IMR-90 (cell line): Measurements from ENCODE around the gene TST. TPM values are rescaled to one million over a fixed set of nuclear protein-coding genes. Genes with fewer than 3 reads are reported as not detected.
A peak's percentile ranks its signal among the peaks of the same experiment; 100 is the strongest.
"Not testable (repeated sequence)": the region's sequence is repeated elsewhere in the genome, so short reads cannot be mapped to it uniquely, and the experiment has no call there.

Experiments used
- ATAC-seq: fragments of 200-7000 bp; cut with Tn5 transposase; 2 replicates; pipeline ENCODE4 v1.9.1; 2020; ENCODE audit warnings: low read depth, mild to moderate bottlenecking, moderate library complexity
- BruUV-seq: library from RNA; stranded (reverse); fragments of 400-500 nt; replicated peaks from 2 replicates; lab custom pipeline; 2021; lab: Mats Ljungman, UMichigan
- CTCF ChIA-PET: fragments of 300-600 bp; formaldehyde crosslinking; extraction: SDS; loops from one replicate; lab custom pipeline; 2021; ENCODE audit warnings: antibody characterized with exemption; lab: Yijun Ruan, JAX
- POLR2A ChIA-PET: fragments of 300-600 bp; sonication (Branson Sonifier 250); formaldehyde crosslinking; loops from one replicate; lab custom pipeline; 2022; ENCODE audit warnings: antibody characterized with exemption; ENCODE audit not compliant: unreplicated experiment; lab: Charles Lee
- DNase-seq: peaks from one replicate; pipeline ENCODE4 v3.0.0; 2013
- H2AFZ ChIP-seq: replicated peaks from 2 replicates; pipeline ENCODE3; 2013; ENCODE audit warnings: low read length, mild to moderate bottlenecking; ENCODE audit not compliant: poor library complexity
- H2AK5ac ChIP-seq: 2 replicates; pipeline ENCODE4 v1.6.1; 2013; ENCODE audit warnings: low read depth, low read length, inconsistent platforms
- H2AK9ac ChIP-seq: replicated peaks from 2 replicates; pipeline ENCODE3; 2013; ENCODE audit warnings: mild to moderate bottlenecking, low read depth, low read length, moderate library complexity; ENCODE audit not compliant: poor library complexity
- H2BK120ac ChIP-seq: 2 replicates; pipeline ENCODE4 v1.6.1; 2013; ENCODE audit warnings: low read depth, low read length, inconsistent platforms
- H2BK15ac ChIP-seq: 3 replicates; pipeline ENCODE4 v1.6.1; 2013; ENCODE audit warnings: low read depth, low read length, inconsistent platforms
- H2BK20ac ChIP-seq: 2 replicates; pipeline ENCODE4 v1.6.1; 2013; ENCODE audit warnings: low read depth, mild to moderate bottlenecking, inconsistent platforms, low read length, moderate library complexity
- H2BK5ac ChIP-seq: 2 replicates; pipeline ENCODE4 v1.6.1; 2013; ENCODE audit warnings: mild to moderate bottlenecking, low read depth, low read length, inconsistent platforms; ENCODE audit not compliant: poor library complexity, severe bottlenecking
- H3K14ac ChIP-seq: replicated peaks from 2 replicates; pipeline ENCODE4 v1.6.1; 2013; ENCODE audit warnings: low read depth, low read length, inconsistent platforms
- H3K18ac ChIP-seq: 2 replicates; pipeline ENCODE4 v1.6.1; 2013; ENCODE audit warnings: low read depth, low read length, control low read depth
- H3K23ac ChIP-seq: 2 replicates; pipeline ENCODE4 v1.6.1; 2013; ENCODE audit warnings: low read depth, low read length, inconsistent platforms
- H3K27ac ChIP-seq: 2 replicates; pipeline ENCODE4 v1.5.1; 2013; ENCODE audit warnings: mild to moderate bottlenecking, control low read depth, low read length; ENCODE audit not compliant: insufficient read depth
- H3K27me3 ChIP-seq: 2 replicates; pipeline ENCODE4 v1.6.1; 2013; ENCODE audit warnings: low read length; ENCODE audit not compliant: control insufficient read depth, insufficient read depth
- H3K36me3 ChIP-seq: 2 replicates; pipeline ENCODE4 v1.6.1; 2013; ENCODE audit warnings: low read length, mixed read lengths; ENCODE audit not compliant: control insufficient read depth, insufficient read depth
- H3K4ac ChIP-seq: 2 replicates; pipeline ENCODE4 v1.6.1; 2013; ENCODE audit warnings: low read depth, low read length, inconsistent platforms
- H3K4me1 ChIP-seq: 2 replicates; pipeline ENCODE4 v1.6.1; 2013; ENCODE audit warnings: low read length, mixed read lengths; ENCODE audit not compliant: control insufficient read depth, insufficient read depth
- H3K4me2 ChIP-seq: 2 replicates; pipeline ENCODE4 v1.6.1; 2013; ENCODE audit warnings: low read depth, mild to moderate bottlenecking, control low read depth, low read length, moderate library complexity
- H3K4me3 ChIP-seq: 2 replicates; pipeline ENCODE4 v1.5.1; 2013; ENCODE audit warnings: low read depth, mild to moderate bottlenecking, control low read depth, low read length, moderate library complexity; ENCODE audit not compliant: insufficient read depth
- H3K56ac ChIP-seq: 2 replicates; pipeline ENCODE4 v1.6.1; 2013; ENCODE audit warnings: low read length, inconsistent platforms; ENCODE audit not compliant: insufficient read depth; ENCODE audit errors: extremely low read depth
- H3K79me1 ChIP-seq, 2 experiments: 2 replicates each; pipeline ENCODE4 v1.6.1; 2013; ENCODE audit warnings: low read length in 2 of 2, inconsistent platforms in 1 of 2, low read depth in 1 of 2
- H3K9ac ChIP-seq: 2 replicates; pipeline ENCODE4 v1.6.1; 2013; ENCODE audit warnings: low read depth, low read length, control low read depth
- H3K9me1 ChIP-seq: 2 replicates; pipeline ENCODE4 v1.6.1; 2013; ENCODE audit warnings: low read length, inconsistent platforms; ENCODE audit not compliant: insufficient read depth
- H3K9me3 ChIP-seq: 2 replicates; pipeline ENCODE4 v1.6.1; 2013; ENCODE audit warnings: low read length; ENCODE audit not compliant: control insufficient read depth, insufficient read depth
- H4K20me1 ChIP-seq: 2 replicates; pipeline ENCODE4 v1.6.1; 2013; ENCODE audit warnings: low read length, inconsistent platforms; ENCODE audit not compliant: insufficient read depth
- H4K5ac ChIP-seq: 2 replicates; pipeline ENCODE4 v1.6.1; 2013; ENCODE audit warnings: mild to moderate bottlenecking, low read depth, low read length, control low read depth
- H4K8ac ChIP-seq, 2 experiments: 2 replicates each; pipeline ENCODE4 v1.6.1; 2013; ENCODE audit warnings: low read depth in 2 of 2, low read length in 2 of 2, control low read depth in 1 of 2, inconsistent platforms in 1 of 2
- H4K91ac ChIP-seq: 2 replicates; pipeline ENCODE4 v1.6.1; 2013; ENCODE audit warnings: low read depth, low read length, inconsistent platforms; ENCODE audit not compliant: insufficient read depth
- USF2 ChIP-seq: fragments of 150-350 bp; IDR thresholded peaks from 2 replicates; pipeline ENCODE4 v1.6.1; 2017; ENCODE audit warnings: mild to moderate bottlenecking, antibody characterized with exemption, low read length, low read depth
- WGBS, 2 experiments: methylation state at CpG; one replicate each; pipeline versions ENCODE4 v1.1.5 to v1.1.7; 2013; ENCODE audit warnings: missing lambda C conversion rate in 2 of 2; ENCODE audit not compliant: insufficient read length in 1 of 2; ENCODE audit errors: extremely low coverage in 2 of 2; 5-methylcytosine and 5-hydroxymethylcytosine counted together
- dilution Hi-C: fragments of 300-500 bp; cut with HindIII; formaldehyde crosslinking; loops from one replicate; pipeline ENCODE4 v1.14.3; 2018; ENCODE audit warnings: low sequenced_read_pairs; ENCODE audit not compliant: unreplicated experiment
- in situ Hi-C: fragments of 300-500 bp; cut with MboI; formaldehyde crosslinking; loops from 3 replicates; pipeline ENCODE4 v1.14.3; 2019; ENCODE audit warnings: low sequenced_read_pairs, inconsistent platforms, mixed read lengths
- intact Hi-C: fragments of 100-400 bp; cut with micrococcal nuclease; formaldehyde crosslinking; loops from 2 replicates; pipeline ENCODE4 v1.10.0; 2022
- polyA plus RNA-seq, 3 experiments: library from polyadenylated mRNA; depleted of rRNA; stranded (reverse); fragments of >200 nt; gene quantifications; 2 replicates each; pipeline ENCODE4 v1.2.3, GENCODE V29; 2012; ENCODE audit warnings: low replicate concordance in 1 of 3
- total RNA-seq: library from RNA; depleted of rRNA; stranded (reverse); fragments of >200 nt; gene quantifications from 2 replicates; pipeline ENCODE4 v1.2.3, GENCODE V29; 2012
- TF ChIP-seq, protein P1 (sequence below): fragments of 150-350 bp; IDR thresholded peaks from 2 replicates; pipeline ENCODE4 v1.6.1; 2016; ENCODE audit warnings: low read depth, mild to moderate bottlenecking, low read length, moderate library complexity, borderline replicate concordance

TST gene
- total and polyA plus RNA-seq, 2 of the 4 experiments (the other 2 are of a cell fraction), result 31.7 to 37.7 TPM

DNA sequence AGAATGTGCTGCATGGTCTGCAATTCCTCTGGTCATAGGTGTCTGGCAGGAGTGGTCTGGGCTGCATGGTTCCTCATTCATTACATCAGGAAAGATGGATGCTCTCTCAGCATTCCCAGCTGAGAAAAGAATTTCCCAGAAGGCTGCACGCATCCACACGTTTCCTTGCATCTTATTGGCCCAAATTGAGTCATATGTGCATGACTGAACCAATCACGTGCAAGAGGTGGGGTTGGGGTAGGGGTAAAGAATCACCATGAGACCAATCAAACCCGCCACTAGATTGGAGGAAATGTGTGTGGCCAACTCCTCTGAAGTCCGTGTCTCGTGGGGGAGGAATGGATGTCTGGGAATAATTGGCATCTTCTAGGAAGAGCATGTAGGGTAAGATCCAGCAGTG lies 28.8 kb downstream of the TST start:
- Histone ChIP-seq H4K20me1 (no peaks in the 10 kb centered on the region), H3K79me1 (no peaks in the 10 kb centered on the region), H3K27ac (no peak overlapping the region), H2BK5ac (no peak overlapping the region), H4K8ac (no peak overlapping the region), H2BK120ac (no peak overlapping the region), H3K9me1 (no peaks in the 10 kb centered on the region), H4K91ac (no peak overlapping the region), H2BK20ac (no peak overlapping the region), H2BK15ac (no peak overlapping the region), H4K5ac (no peak overlapping the region), H2AK5ac (no peak overlapping the region), H3K56ac (no peak overlapping the region), H3K4ac (no peak overlapping the region), H3K4me1 (no peaks in the 10 kb centered on the region), H3K23ac (no peak overlapping the region), H3K36me3 (no peaks in the 10 kb centered on the region), H3K9me3 (peaks cover 6% of the 10 kb centered on the region; the same call in 1 of the 2 replicates), H3K18ac (no peak overlapping the region), H3K9ac (no peak overlapping the region), H3K27me3 (peaks cover 12% of the 10 kb centered on the region), H3K4me3 (no peak overlapping the region), H3K4me2 (no peak overlapping the region), H3K14ac (no peak overlapping the region), H2AFZ (peak overlapping the region; percentile 21), H2AK9ac (no peak overlapping the region)
- WGBS, 2 experiments, result 58% methylated on average over 2 of the region's 6 CpGs; no CpG with 5 or more reads in 1 of the 2 experiments
- ChIA-PET CTCF (no interaction called here), POLR2A (no interaction called here)
- BruUV-seq, result no TSS peak
- intact Hi-C loops (no loop called here), in situ Hi-C loops (no loop called here), dilution Hi-C loops (no loop called here)
- TF ChIP-seq, protein P1, sequence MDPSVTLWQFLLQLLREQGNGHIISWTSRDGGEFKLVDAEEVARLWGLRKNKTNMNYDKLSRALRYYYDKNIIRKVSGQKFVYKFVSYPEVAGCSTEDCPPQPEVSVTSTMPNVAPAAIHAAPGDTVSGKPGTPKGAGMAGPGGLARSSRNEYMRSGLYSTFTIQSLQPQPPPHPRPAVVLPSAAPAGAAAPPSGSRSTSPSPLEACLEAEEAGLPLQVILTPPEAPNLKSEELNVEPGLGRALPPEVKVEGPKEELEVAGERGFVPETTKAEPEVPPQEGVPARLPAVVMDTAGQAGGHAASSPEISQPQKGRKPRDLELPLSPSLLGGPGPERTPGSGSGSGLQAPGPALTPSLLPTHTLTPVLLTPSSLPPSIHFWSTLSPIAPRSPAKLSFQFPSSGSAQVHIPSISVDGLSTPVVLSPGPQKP, result no peak
- TF ChIP-seq USF2, result peak; percentile 12; the same call in 1 of the 2 replicates
- DNase-seq (no peak), ATAC-seq (no peak)

DNA sequence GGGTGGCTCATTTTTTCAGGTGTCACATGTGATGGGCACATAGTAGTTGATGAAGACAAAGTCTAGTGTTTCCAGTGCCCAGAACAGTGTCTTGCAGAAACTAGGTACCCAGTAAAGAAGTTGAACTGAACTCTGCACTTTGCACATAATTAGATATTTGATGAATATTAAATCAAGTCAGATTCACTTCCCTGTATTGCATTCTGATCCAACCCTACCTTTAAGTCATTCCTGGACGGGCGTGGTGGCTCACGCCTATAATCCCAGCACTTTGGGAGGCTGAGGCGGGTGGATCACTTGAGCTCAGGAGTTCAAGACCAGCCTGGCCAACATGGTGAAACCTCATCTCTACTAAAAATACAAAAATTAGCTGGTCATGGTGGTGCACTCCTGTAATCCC lies 30.2 kb downstream of the TST start:
- H3K9me3 ChIP-seq, POLR2A ChIA-PET, BruUV-seq, H3K23ac ChIP-seq, intact Hi-C loops, H2BK5ac ChIP-seq, H3K9ac ChIP-seq, dilution Hi-C loops, H2BK120ac ChIP-seq, H3K14ac ChIP-seq, CTCF ChIA-PET, H3K4ac ChIP-seq, H3K27ac ChIP-seq, H3K36me3 ChIP-seq, H2AFZ ChIP-seq, H2AK5ac ChIP-seq, in situ Hi-C loops, ATAC-seq, H4K20me1 ChIP-seq, H3K4me2 ChIP-seq, H3K79me1 ChIP-seq, H2AK9ac ChIP-seq, H4K8ac ChIP-seq, H3K4me1 ChIP-seq, DNase-seq, H4K5ac ChIP-seq, H3K4me3 ChIP-seq, H2BK20ac ChIP-seq, H4K91ac ChIP-seq, H3K56ac ChIP-seq, H3K27me3 ChIP-seq, H3K9me1 ChIP-seq, H3K18ac ChIP-seq, H2BK15ac ChIP-seq: not testable (repeated sequence)
- WGBS, 2 experiments, result no CpG with 5 or more reads among the region's 4 CpGs
